Measurements from ENCODE around the gene LMO1. TPM values are rescaled to one million over a fixed set of nuclear protein-coding genes. Genes with fewer than 3 reads are reported as not detected.

LMO1 gene
- total and polyA plus RNA-seq, 2 of the 8 experiments (the other 6 are each of a cell fraction or from before 2014, with no cell fraction given), result 0.17 TPM; not detected in 1

DNA sequence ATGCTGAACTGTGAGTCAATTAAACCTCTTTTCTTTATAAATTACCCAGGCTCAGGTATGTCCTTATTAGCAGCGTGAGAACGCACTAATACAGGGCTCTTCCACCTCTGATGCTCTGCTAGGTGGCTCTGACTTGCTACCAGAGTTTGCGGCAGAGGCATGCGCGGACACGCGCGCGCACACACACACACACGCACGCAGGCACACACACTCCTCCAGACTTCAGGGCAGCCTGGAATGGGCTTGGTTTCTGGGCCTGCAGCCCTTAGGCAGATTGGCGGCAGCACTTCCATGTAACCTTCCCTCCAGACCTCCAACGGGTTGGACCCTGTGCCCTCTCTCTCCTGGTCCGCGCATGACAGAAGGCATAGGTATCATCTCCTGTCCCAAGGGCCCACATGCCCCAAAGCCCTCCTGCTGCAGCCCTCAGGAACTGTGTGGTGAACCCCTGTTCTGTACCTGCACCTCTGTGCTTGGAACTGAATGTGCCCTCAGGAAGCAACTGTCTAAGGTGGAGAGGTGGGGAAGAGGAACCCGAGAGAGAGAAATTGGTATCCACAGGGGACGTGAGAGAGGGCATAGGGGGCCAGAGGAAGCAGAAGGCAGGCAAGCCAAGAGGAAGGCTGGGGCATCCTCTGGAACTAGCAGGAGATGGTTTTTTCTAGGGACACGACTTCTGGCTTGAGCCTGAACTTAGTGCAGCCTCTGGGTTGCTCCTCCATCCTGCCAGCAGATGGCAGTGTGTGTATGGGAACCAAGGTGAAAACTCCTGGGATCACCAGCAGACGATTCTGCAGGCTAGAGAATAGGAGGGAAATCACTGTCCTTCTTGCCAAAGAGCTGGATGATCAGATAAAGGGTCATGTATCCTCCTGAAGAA lies 71.4 kb downstream of the LMO1 start:
- H3K79me2 ChIP-seq (ENCODE audit: control insufficient read depth in 1 of 2, insufficient read depth in 2 of 2, low read length in 2 of 2), result no peaks in the 10 kb centered on the region
- H3K27ac ChIP-seq (ENCODE audit: low read depth, low read length), result no peak overlapping the region
- H2BK5ac ChIP-seq (ENCODE audit: low read depth, low read length), result no peak overlapping the region
- peak overlapping the region; percentile 73; the same call in 1 of the 2 replicates for H4K8ac ChIP-seq (ENCODE audit: extremely low read depth, insufficient read depth, low read length)
- no peak overlapping the region for H3K9ac ChIP-seq (replicated peaks in 1 of 4; ENCODE audit: extremely low read depth in 1 of 4, low read depth in 3 of 4, low read length in 3 of 4)
- no peaks in the 10 kb centered on the region for H4K20me1 ChIP-seq (replicated peaks in 1 of 2; ENCODE audit: control insufficient read depth in 1 of 2, insufficient read depth in 2 of 2, low read length in 2 of 2)
- peaks cover 0 to 10% (median under 1%) of the 10 kb centered on the region in 4 experiments; a peak in 1 of 7 replicates for H3K27me3 ChIP-seq (replicated peaks in 1 of 4; ENCODE audit: control insufficient read depth in 3 of 4, extremely low read depth in 1 of 4, insufficient read depth in 3 of 4, low read length in 3 of 4)
- no peak overlapping the region for H3K4me3 ChIP-seq (ENCODE audit: extremely low read depth in 1 of 4, insufficient read depth in 2 of 4, low read depth in 3 of 4, low read length in 4 of 4)
- peak in 1 of 2 experiments; percentile 88 for DNase-seq (ENCODE audit: low read depth in 1 of 2, low spot score in 2 of 2)
- H2BK20ac ChIP-seq (ENCODE audit: low read length), result no peak overlapping the region
- no peak overlapping the region for H3K18ac ChIP-seq (ENCODE audit: extremely low read depth, low read length)
- H2BK120ac ChIP-seq (replicated peaks; ENCODE audit: low read depth, low read length), result no peak overlapping the region
- H4K5ac ChIP-seq (ENCODE audit: insufficient read length, low read depth, low read length), result no peak overlapping the region
- H2BK12ac ChIP-seq (ENCODE audit: low read depth, low read length), result no peak overlapping the region
- peaks cover 0 to 3% (median 0%) of the 10 kb centered on the region in 4 experiments; a peak in 2 of 7 replicates for H3K4me1 ChIP-seq (replicated peaks in 1 of 4; ENCODE audit: control insufficient read depth in 3 of 4, insufficient read depth in 4 of 4, low read length in 3 of 4)
- WGBS, 2 experiments (ENCODE audit: extremely low coverage in 1 of 2, insufficient coverage in 1 of 2, insufficient read length in 1 of 2, insufficient replicate concordance in 2 of 2, low coverage in 1 of 2, low lambda C conversion rate in 2 of 2, missing lambda C conversion rate in 1 of 2), result 75% methylated on average over 17 of the region's 19 CpGs; no CpG with 5 or more reads in 1 of the 2 experiments
- no peak overlapping the region for H3K56ac ChIP-seq (replicated peaks; ENCODE audit: insufficient read length, low read depth, low read length)
- no peak overlapping the region for H2AK5ac ChIP-seq (ENCODE audit: low read depth, low read length)
- H2AFZ ChIP-seq (ENCODE audit: low read length), result peak overlapping the region; percentile 98
- 0 out of 2 replicates have a peak overlapping the region, but pooled peaks have one; percentile 74 for H2BK15ac ChIP-seq (ENCODE audit: low read length)
- no peaks in the 10 kb centered on the region for H3K79me1 ChIP-seq (ENCODE audit: low read depth, low read length)
- peak overlapping the region in 1 of 2 experiments; percentile 27; a peak in 1 of 4 replicates for H3K4me2 ChIP-seq (ENCODE audit: insufficient read depth in 1 of 2, low read depth in 2 of 2, low read length in 2 of 2)
- no peaks in the 10 kb centered on the region; the same call in 1 of the 2 replicates for H3K23me2 ChIP-seq (ENCODE audit: low read depth, low read length)
- FAIRE-seq, result peak; percentile 97
- H3K14ac ChIP-seq (ENCODE audit: insufficient read length), result no peak overlapping the region
- TF ChIP-seq GTF2F1 (IDR thresholded peaks at IDR 0.05; ENCODE audit: borderline replicate concordance, low read depth, low read length), result no peak
- TF ChIP-seq, protein P1, sequence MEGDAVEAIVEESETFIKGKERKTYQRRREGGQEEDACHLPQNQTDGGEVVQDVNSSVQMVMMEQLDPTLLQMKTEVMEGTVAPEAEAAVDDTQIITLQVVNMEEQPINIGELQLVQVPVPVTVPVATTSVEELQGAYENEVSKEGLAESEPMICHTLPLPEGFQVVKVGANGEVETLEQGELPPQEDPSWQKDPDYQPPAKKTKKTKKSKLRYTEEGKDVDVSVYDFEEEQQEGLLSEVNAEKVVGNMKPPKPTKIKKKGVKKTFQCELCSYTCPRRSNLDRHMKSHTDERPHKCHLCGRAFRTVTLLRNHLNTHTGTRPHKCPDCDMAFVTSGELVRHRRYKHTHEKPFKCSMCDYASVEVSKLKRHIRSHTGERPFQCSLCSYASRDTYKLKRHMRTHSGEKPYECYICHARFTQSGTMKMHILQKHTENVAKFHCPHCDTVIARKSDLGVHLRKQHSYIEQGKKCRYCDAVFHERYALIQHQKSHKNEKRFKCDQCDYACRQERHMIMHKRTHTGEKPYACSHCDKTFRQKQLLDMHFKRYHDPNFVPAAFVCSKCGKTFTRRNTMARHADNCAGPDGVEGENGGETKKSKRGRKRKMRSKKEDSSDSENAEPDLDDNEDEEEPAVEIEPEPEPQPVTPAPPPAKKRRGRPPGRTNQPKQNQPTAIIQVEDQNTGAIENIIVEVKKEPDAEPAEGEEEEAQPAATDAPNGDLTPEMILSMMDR (IDR thresholded peaks at IDR 0.05; ENCODE audit: control extremely low read depth in 1 of 3, insufficient read depth in 1 of 3, low read depth in 1 of 3, low read length in 3 of 3), result peak; percentile 83 to 98 (median 89)
- TF ChIP-seq RAD21 (IDR thresholded peaks at IDR 0.05 in 1 of 2, conservative IDR thresholded peaks at IDR 0.05 in 1 of 2; ENCODE audit: low read depth in 2 of 2, low read length in 2 of 2), result peak; percentile 89
- H3K36me3 ChIP-seq (ENCODE audit: control insufficient read depth in 2 of 4, insufficient read depth in 4 of 4, low read length in 3 of 4), result no peaks in the 10 kb centered on the region
- H3K4ac ChIP-seq (replicated peaks; ENCODE audit: insufficient read length, low read depth, low read length), result no peak overlapping the region
- no peak overlapping the region for H4K91ac ChIP-seq (replicated peaks; ENCODE audit: insufficient read length, low read length)
- ChIA-PET CTCF (ENCODE audit: partially characterized antibody) (interaction anchor here (0.8 to 13.8 kb wide), 36 partner anchors 9 to 457 kb away, joined by 3 to 342 read pairs (median 4); partner anchors contain the start of genes LMO1 and RIC3), POLR2A (ENCODE audit: partially characterized antibody) (interaction anchor here (0.9 to 1.9 kb wide), 2 partner anchors 11 to 24 kb away, joined by 3 to 4 read pairs; no protein-coding TSS in a partner anchor)
- no peak overlapping the region for H3K23ac ChIP-seq (ENCODE audit: insufficient read length)
- no peaks in the 10 kb centered on the region for H3K9me3 ChIP-seq (ENCODE audit: insufficient read depth in 2 of 2, low read depth in 1 of 2, low read length in 1 of 2)
